GM18873 (cell line): ENCODE data around the gene NODAL.
"Not testable (repeated sequence)": the region's sequence is repeated elsewhere in the genome, so short reads cannot be mapped to it uniquely, and the experiment has no call there.

Experiments used
- ATAC-seq: cut with Tn5 transposase; IDR thresholded peaks from one replicate; pipeline ENCODE4 v1.9.1; 2021; ENCODE audit warnings: mild to moderate bottlenecking, moderate library complexity, moderate number of reproducible peaks; ENCODE audit not compliant: unreplicated experiment, low FRiP score

NODAL gene

DNA sequence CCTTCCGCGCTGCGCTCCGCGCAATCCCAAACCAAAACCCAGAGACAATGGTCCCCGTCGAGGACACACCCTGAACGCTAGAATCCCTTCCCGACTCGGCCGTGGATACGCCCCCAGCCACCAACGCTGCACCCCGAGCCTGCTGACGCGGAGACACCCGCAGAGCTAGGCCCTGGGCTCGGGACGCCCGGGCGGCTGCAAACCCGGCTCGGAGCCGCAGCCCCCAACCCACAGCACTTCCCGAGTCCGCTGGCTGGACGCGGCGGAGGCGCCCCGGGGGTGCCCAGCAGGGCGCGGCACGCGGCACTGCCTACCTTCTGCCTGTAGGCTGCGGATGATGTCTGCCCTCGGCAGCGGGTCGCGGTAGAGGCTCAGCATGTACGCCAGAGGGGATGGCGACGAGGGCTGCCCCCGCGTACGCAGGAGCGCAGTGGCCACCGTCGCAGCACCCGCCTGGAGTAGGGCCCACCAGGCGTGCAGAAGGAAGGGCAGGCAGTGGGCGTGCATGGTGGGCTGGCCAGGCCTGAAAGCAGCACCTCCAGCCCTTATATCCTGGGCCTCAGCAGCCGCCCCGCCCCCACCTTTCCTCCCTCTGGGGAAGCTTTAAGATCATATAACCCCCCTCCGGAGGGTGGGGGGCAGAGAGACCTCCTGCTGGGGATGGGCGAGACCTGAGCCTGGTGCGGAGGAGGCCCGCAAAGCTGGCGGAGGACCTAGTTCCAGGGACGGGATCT, at the start of gene NODAL:
Gene NODAL, minus strand, starts transcription at position 521 of the 734 bp plus-strand sequence. Its CDS starts 14 bp downstream, at position 507.
- no peak for ATAC-seq

GRCh38 chr10:70490142-70490541, 48.7 kb upstream of the NODAL start:
- no peak for ATAC-seq

DNA sequence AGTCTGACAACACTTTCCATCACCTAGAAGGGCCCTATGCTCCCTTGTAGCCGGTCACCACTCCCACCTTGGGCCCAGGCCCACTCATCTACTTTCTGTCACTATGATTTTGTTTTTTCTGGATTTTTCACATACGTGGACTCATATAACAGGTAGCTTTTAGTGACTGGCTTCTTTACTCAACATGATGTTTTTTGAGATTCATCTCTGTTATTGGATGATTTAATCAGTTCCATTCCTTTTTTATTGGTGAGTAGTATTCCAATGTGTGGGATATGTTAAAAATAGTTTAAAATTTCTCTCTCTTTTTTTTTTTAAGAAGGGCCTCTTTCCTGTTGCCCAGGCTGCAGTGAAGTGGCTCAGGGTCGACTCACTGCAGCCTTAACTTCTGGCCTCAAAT, 46.3 kb upstream of the NODAL start:
- ATAC-seq = no peak

GRCh38 chr10:70483872-70484271, 42.4 kb upstream of the NODAL start:
- not testable (repeated sequence) for ATAC-seq

GRCh38 chr10:70482982-70483760, 41.7 kb upstream of the NODAL start:
- ATAC-seq = no peak

DNA sequence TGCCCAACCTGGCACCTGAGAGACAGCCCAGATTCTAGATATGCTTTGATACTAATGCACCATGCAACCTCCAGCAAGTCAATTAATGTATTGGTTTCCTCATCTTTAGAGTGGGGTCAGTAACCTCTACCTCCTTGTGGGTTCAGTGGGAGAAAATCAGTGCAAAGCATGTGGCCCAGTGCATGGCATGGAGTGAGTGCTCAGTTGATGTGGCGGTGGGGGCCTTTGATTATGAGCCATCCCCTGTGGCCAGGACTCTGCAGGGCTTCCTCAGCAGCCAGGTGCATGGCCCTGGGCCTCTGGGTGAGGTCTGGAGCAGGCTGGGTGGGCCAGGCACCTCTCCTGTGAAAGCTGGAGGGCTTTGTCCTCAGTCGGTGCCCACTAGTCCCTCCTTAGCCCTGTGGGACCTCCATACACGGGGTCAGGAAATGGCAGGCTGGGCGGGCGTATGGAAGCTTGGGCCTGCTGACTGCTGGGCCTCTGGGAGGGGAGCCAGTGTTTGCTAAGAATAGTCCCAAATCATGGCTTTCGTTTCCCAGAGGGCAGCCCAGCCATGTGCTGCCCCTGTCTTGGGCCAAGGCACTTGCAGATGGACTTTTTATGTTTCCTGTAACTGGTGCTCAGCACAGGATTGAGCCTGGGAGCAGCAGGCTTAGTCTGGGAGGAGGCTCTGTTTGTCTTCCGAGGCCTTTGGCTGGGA, 40.5 kb upstream of the NODAL start:
- ATAC-seq = no peak

DNA sequence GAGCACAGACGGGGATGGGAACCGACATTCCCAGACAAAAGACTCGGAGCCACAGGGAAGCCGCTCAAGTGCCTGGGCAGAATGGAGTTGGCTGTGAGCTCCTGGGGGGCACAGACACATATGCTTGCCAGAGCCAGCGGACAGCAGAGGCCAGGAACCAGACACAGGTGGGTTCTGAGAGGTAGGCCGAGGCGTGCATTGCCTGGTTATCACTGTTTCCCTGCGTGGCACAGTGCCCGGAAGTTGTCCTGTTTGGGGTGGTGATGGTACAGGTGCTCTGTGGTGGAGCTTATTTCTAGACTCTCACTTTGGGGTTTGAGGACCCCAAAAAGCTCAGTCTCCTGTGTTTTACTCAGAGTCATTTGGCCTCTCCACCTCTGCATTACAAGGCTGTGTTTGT, 39.6 kb upstream of the NODAL start:
- ATAC-seq = no peak

DNA sequence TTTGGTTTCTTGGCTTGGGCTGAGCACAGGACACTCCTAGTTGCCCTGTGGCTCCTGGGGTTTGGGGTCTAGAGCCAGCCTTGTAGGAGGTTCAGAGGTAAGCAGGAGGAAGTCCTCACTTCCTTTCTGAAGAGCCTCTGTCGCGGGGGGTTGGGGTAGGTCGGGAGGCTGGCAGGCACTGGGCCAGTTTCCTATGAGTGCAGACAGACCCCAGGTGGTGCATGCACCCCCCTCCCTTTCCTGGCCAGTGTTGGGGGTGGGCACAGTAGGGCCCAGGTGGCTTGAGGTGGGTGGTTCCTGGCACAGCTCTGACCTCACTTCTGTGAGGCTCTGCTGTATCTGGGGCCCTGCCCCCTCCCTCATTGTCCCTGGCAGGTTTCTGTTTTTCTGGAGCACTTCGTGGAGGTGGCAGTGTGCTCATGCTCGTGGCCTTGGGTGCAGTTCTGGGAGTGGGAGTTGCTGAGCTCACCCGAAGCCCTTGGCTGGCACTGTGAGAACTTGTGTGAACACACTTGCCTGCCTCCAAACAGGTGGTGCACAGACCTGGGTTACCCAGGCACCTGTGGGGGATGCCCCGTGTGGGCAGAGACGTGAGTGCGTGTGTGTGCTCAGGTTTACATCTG, 38.9 kb upstream of the NODAL start:
- ATAC-seq = no peak

GRCh38 chr10:70479626-70480238, 38.3 kb upstream of the NODAL start:
- no peak for ATAC-seq

DNA sequence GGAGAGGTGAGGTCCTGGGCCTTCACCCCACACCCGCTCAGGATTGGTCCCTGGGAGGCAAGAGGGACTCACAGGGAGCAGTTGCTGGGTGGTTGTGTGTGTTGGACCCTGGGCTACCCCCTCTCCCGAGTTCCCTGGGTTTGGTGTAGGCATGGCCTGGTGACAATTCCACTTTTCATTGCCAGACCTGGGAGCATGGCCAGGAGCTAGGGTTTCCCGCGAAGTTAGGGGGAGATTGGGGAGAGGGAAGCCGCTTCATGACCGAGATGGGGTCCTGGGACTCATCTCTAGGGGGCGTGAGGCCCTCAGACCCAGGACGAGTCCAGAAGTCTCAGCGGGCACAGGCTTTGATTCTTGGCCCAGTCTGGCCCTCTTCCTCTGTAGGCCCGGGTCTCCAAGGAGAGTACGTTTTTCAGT, 37.7 kb upstream of the NODAL start:
- no peak for ATAC-seq

- no peak for ATAC-seq
Measured at GRCh38 chr10:70478191-70479164, 37.0 kb upstream of the NODAL start, which contains the start of gene PALD1. Gene PALD1 (plus strand): TSS chr10:70478767. CDS start chr10:70525952, 47,185 bp downstream.

GRCh38 chr10:70477661-70478162, 36.2 kb upstream of the NODAL start:
- ATAC-seq = no peak

- ATAC-seq = no peak
Measured at GRCh38 chr10:70476249-70477035, 35.0 kb upstream of the NODAL start.

DNA sequence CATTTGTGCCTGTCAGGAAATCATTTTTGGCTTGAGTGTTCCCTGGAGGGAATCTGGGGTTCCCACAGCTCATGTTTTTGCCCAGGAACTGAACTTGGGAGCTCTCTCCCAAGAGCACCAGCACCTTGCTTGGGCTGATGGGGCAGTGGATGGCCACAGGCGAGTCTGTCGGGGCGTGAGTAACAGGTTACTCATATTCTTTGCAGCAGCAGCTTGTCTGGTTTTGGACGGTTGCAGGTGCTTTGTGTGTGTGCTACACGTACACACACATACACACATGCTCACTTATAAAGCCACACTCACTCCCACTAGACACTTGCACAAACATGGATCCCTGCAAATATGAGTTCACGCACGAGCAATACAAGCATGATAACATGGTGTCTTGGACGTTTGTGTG, 34.2 kb upstream of the NODAL start:
- no peak for ATAC-seq

DNA sequence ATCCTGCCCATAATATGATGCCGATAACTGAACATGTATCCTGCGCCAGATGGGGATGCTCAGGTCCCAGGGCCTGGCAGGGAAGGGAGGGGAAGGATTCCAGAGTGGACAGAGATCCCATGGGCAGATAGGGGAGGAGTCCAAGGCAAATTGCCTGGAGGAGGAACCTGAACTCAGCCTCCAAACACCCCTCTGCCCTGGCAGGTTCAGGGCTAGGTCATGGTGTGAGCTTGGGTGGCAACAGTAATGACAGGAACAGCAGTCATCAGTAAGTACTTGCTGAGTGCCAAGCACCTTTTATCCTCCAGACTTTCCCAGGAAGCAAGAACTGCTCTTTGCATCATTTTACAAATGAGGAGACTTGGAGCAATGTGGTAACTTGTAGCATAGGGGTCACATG, 33.3 kb upstream of the NODAL start:
- no peak for ATAC-seq

GRCh38 chr10:70472799-70473454, 31.4 kb upstream of the NODAL start:
- no peak for ATAC-seq

GRCh38 chr10:70466951-70467350, 25.5 kb upstream of the NODAL start:
- ATAC-seq = no peak

DNA sequence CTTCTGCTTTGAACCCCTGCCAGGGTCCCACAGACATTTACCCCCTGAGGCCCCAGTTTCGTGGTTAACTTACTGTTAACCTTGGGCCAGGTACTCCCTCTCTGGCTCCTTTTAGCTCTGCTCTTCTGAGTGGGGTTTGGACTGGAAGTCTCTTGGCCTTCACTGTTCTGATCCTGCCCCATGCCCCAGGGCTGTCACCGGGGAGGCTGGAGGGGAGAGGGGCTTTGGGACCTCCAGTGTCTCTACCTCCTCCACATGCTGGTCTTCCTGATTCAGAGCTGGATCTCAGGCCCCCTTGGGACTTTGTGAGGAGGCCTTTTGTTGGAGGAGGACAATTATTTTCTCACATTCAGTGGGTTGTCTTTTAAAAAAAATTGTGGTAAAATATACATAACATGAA, 24.4 kb upstream of the NODAL start:
- ATAC-seq = no peak
